ENCODE measurements around the gene RAMACL. TPM values are rescaled to one million over a fixed set of nuclear protein-coding genes. Genes with fewer than 3 reads are reported as not detected.
"Not testable (repeated sequence)": the region's sequence is repeated elsewhere in the genome, so short reads cannot be mapped to it uniquely, and the experiment has no call there.

Gene RAMACL
- total RNA-seq, 1 donor from 2014 or later = 0.39 TPM

DNA sequence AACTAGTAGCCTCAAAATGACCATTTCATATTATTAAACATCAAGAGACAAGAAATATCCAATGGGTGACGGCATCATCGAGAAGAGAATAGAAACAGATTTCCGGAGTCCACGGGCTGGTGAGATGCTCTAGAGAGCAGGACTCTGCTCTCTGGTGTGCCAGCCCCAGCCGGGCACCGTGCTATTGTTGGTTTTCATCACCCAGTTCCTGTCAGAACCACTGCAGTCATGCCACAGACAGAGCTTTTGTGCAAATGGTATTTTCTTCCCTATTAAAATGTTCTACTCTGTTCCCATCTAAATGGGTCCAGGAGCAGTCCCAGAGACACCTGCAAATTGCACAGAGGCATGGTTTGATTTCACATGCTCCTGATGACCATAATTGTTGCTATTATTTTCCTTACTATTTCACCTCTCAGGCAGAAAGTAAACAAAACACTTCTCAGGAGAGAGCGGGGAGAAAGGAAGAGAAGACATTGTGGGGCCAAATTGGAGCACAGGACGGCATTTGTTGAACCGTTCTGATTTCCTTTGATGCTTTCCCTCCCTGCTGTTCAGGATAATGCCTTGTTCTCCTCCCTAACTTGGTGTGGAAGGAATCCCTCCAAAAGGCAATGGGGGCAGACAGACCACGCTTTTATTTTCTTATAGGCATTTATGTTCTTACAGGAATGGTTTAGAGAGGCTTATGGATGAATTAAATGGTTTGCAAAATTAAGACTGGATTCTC, 11.4 kb upstream of the RAMACL start:
- intact Hi-C loops (cut with micrococcal nuclease) = no loop called here

DNA sequence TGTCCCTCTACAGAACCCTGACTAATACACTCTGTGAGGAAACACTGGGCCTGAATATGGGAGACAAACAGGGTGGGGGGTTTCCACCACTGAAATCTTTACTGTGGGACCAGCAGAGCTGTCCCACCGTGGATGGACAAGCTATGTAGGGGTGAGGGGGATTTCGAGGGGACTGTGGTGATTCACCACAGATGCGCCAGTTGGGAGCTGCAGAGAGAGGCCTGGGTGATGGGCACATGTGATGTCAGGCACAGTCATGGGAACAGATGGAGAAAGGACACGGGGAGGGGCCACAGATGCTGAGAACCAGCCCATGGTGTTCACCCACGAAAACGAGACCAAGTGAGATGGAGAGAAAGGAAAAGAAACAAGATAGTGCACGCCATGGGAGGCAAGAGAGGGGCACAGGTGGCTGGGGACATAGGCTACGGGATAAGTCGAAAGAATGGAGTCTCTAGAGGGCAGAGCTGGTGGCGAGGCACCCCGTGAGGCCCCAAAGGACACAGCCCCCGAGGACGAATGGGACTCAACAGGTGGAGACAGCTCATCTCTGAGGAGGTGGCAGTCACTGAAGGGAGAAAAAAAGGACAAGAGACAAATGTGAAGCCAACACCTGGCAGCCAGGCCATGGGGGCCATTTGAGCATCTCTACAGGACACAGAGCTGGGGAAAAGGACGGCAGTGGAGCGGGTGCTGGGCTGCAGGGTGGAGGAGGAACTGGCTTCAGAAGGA, 10.5 kb upstream of the RAMACL start:
- intact Hi-C loops (cut with micrococcal nuclease) = no loop called here

GRCh38 chr6:166595949-166596348, 9.5 kb upstream of the RAMACL start:
- intact Hi-C loops (cut with micrococcal nuclease) = no loop called here

DNA sequence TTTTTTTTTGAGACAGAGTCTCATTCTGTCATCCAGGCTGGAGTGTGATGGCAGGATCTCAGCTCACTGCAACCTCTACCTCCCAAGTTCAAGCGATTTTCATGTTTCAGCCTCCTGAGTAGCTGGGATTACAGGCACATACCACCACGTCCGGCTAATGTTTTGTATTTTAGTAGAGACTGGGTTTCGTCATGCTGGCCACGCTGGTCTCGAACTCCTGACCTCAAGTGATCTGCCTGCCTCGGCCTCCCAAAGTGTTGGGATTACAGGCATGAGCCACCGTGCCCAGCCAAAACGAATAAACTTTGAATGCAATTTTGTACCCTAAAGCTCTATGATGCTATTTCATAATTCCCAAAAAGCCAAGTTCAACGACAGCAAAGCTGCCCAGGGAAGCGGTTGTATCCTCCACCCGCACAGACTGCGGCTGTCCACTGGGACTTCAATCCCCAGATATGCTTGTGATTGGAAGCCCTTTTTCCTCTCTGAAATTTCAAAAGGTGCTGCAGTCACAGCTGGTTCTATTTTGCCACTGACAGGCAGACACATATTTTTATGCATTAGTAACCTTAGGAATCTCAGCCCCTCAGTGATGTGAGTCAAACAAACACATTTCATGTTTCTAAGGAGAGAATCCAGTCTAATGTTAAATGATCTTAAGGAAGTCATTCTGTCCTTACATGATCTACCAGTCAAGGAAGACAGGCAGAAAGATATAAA, 8.7 kb upstream of the RAMACL start:
- intact Hi-C loops (cut with micrococcal nuclease) = no loop called here

- intact Hi-C loops (cut with micrococcal nuclease) = no loop called here
These were observed 6.3 kb upstream of the RAMACL start for GRCh38 chr6:166592821-166593220.

- intact Hi-C loops (cut with micrococcal nuclease) = no loop called here
These were observed 5.6 kb upstream of the RAMACL start for GRCh38 chr6:166591961-166592520.

DNA sequence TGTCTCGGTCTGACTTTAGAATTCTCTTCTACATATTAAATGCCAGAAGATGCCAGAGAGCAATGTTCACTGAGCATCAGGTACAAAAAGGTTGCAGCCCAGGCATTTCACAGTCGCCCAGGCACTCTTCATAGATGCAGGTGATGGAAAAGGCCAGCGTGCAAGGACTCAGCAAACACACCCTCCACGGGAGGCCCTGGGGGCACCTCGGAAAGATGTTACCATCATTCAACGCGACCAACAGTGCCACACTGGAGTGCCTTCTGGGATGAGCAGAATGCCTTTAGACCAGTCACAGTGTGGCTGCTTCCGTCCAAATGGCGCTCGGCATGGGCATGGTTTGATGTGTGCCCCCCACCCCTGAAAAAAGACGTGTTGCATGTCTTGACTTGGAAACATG, 4.5 kb upstream of the RAMACL start:
- intact Hi-C loops (cut with micrococcal nuclease) = no loop called here

DNA sequence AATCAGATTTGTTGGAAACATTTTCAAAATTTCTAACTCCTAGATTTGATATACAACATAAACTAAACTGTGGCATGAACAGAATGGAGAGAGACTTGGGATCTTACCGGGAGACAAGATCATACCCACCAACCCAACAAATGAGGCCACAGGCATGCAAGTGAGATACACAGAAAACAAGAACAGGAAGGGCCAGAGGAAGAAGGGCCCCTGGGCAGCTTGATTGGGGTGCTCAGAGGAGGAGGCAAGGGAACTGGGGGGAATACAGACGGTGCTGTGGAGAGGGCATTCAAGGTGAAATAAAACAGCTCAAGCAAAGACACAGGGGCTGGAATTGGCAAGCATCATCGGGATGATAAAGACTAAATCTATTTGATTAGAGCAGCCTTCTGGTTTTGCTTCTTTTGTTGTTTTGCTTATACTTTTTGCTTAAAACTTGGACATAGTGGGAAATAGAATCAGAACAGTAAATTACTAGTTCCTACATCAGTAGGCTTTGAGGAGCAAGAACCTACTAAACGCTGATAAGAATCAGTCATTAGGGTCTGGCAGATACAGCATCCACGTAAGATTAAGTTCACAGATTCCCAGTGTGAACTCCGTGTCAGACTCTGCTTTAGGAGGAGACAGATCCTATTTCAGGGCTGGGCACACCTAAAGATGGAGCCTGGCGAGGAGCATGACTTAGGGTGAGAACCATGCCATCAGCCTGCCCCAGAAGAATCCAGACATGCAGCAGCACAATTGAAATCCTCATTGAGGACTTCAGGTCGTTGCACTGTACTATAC, 3.5 kb upstream of the RAMACL start:
- intact Hi-C loops (cut with micrococcal nuclease) = no loop called here

DNA sequence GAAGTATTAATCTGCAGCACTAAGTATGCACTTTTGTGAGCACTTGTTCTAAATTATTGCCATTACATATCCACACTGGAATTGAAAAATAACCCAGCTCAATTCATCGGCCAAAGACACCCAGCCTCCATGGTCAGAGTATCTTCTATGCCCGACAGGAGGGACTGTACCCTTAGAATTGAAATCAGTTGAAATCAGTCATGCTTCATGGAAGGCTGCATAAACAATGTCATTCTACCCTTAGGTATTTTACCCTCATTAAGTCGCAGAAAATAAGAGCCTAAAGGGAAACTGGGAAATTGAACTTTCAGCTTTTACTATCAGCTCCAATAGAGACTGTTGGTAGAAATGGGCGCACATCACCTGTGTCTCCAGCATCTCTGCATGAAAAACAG, 2.9 kb upstream of the RAMACL start:
- intact Hi-C loops (cut with micrococcal nuclease) = no loop called here

DNA sequence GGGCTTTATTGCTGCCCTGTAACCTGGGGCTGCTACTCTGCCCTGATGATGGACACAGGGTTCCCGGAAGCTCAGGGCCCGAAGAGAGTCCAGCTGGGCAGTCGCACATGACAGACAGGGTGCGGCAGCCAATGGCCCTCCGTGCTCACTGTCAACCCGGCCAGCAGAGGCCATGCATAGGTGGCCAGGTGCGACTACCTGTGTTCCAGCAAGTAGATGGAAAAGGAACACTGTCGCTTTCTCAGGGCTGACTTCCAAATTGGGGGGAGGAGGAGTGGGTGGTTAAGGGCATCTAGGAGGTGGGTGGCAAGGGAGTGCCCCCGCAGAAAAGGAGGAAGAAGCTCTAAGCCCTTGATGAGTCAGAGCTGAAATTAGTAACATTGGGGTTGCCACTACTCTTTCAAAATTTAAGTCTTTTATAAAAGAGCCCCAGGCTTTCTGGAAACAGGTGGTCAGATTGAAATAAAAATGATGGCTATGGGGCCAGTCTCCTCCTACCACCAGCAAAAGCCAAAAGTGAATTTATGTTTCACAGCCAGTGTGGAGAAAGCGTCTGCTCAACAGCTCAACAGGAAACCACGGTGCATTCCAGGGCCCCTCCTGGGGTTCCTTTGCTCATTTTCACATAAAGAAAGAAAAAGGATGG, 2.3 kb upstream of the RAMACL start:
- intact Hi-C loops (cut with micrococcal nuclease) = no loop called here

DNA sequence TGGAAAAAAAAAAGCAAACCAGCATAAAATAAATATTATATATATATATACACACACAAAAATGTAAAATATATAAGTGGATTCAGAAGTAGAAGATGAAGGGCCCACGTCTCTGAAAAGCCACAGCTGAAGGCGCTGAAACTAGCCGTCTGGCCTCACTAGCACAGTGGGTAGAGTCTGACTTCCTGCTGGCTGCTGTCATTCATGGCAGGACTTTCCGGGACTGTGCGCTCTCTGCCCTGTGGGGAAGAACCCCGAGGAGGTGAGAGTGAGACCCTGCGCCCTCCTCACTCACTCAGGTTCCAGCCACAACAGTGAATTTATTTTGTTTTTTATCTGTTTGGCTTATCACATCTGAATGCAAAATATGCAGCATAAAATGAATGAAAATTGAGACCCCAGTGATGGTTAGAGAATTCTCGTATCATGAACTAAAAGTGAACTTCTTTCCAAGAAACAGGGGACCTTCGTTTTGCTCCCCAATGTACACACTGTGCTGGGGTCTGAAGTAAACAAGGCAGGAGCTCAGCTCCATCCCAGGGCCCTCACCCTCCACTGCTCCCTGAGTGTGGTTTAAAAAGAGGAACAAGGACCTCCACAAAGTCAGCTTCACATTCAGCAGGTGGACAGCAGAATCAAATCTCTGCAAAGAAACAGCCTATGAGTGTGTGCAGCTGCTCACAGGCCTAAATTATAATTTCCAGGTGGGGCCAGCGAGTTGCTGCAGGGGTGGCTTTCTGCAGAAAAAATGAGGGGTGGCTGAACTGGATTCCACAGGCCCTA, 1.3 kb upstream of the RAMACL start:
- intact Hi-C loops (cut with micrococcal nuclease) = loop anchor here (1.0 kb wide), 2 partner anchors 39 to 100 kb away; partner anchors contain the start of gene RPS6KA2

DNA sequence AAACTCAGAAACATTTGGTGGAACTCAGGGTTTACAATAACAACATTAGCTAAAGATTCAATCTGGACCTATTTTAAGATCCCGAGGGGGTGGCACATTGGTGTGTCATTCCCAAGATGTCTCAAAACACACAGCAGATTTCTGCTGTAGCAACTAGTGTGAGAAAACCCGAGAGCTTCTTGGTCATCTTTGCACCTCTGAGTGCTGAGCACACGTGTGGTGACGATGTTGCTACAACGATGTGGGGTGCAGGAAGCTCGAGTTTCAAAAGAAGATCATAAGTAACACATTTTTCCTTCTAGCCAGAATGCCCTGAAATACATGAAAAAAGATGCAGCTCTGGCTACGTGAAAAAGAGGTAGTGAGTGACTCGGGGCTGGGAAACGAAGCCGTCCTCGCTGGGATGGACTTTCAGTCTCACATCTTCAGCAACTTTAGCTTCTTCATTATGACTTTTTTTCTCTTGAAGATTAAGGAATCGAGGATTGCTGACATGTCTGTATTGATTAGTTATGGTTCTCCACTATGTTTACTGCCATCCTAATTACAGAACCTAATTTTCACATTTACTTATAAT, 1.5 kb downstream of the RAMACL start:
- intact Hi-C loops (cut with micrococcal nuclease) = no loop called here

- intact Hi-C loops (cut with micrococcal nuclease) = no loop called here
These were observed 2.3 kb downstream of the RAMACL start for GRCh38 chr6:166584155-166584554.

DNA sequence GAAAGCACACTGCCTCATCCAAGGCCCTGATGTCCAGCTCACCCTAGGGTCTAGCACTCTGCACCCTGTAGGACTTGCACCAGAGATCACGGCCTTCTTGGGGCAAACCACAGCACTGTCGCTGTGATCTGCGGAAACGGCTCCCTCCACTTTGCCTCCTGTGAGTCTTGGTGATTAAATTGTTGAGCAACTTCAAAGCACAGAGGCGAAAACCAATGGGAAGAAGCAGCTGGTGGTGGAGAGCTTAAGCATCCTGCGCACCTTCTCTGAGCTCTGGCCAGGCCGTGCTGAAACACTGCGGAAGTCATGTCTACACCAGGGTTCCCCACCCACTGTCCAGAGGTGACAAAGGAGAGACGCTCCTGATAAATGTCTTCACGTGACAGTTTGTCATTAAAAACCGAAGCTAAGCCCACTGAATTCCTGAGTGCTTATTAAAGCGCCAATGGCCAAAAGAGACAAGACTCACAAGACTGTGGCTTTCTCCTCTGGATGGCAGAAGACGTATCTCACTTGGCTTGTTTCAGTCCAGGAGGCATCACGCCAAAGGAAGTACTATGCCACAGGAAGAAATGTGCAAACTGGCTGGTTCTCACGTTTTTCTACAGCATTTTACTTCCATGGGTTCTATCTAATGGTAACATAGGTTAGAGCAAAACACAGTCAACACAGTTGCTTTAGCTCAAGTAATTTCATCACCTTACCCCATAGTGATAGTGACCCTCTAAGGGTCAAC, 3.1 kb downstream of the RAMACL start:
- intact Hi-C loops (cut with micrococcal nuclease) = no loop called here

GRCh38 chr6:166582258-166582657, 4.2 kb downstream of the RAMACL start:
- intact Hi-C loops (cut with micrococcal nuclease) = no loop called here

GRCh38 chr6:166581801-166582200, 4.7 kb downstream of the RAMACL start:
- intact Hi-C loops (cut with micrococcal nuclease) = not testable (repeated sequence)

DNA sequence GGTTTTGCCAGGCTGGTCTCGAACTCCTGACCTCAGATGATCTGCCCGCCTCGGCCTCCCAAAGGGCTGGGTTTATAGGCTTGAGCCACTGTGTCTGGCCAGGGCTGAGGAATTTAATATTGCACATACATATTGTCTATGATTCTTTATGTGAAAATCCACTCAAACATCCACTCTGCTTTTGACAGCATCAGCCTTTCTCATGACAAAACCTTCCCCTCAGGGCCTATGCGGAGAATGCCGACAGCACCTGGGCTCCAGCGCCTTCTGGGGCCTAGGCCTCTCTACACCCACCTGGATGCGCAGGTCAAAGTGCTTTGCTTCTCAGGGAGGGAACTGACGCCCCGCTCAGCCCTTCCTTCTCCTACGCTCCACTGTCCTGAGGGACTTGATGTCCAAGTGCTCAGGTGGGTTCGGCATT, 5.4 kb downstream of the RAMACL start:
- intact Hi-C loops (cut with micrococcal nuclease) = no loop called here
